Measurements from ENCODE around the gene ZBTB38. TPM values are rescaled to one million over a fixed set of nuclear protein-coding genes. Genes with fewer than 3 reads are reported as not detected.

Gene ZBTB38
- total RNA-seq, 1 experiment from 2014 or later, result 21.8 TPM

GRCh38 chr3:141321109-141321497 lies 47.2 kb upstream of the ZBTB38 start:
- TF ChIP-seq EZH2 (IDR thresholded peaks at IDR 0.05; ENCODE audit: low read depth) (no peak), CTCF (conservative IDR thresholded peaks at IDR 0.05) (no peak)
- peaks cover 6% of the 10 kb centered on the region for H3K4me1 ChIP-seq (replicated peaks; ENCODE audit: insufficient read depth)
- H3K79me2 ChIP-seq (ENCODE audit: low read depth), result no peaks in the 10 kb centered on the region
- DNase-seq, result no peak
- CTCF ChIA-PET, result no interaction called here
- no TSS peak for BruUV-seq (replicated peaks)
- no peak overlapping the region for H3K4me2 ChIP-seq
- no peaks in the 10 kb centered on the region for H3F3A ChIP-seq (ENCODE audit: insufficient read depth, low read depth)
- no peaks in the 10 kb centered on the region for H3K36me3 ChIP-seq (ENCODE audit: low read depth)
- H3K4me3 ChIP-seq, result no peak overlapping the region
- H3K9me2 ChIP-seq (ENCODE audit: insufficient read depth), result no peaks in the 10 kb centered on the region
- no peaks in the 10 kb centered on the region for H3K27me3 ChIP-seq (ENCODE audit: insufficient read depth, low read depth)
- POLR2A ChIA-PET (ENCODE audit: unreplicated experiment), result no interaction called here
- H4K20me1 ChIP-seq (ENCODE audit: insufficient read depth), result no peaks in the 10 kb centered on the region
- H3K9me3 ChIP-seq (ENCODE audit: insufficient read depth, low read depth), result no peaks in the 10 kb centered on the region; the same call in 1 of the 2 replicates
- intact Hi-C loops (cut with micrococcal nuclease; ENCODE audit: unreplicated experiment), result no loop called here
- H3K27ac ChIP-seq, result no peak overlapping the region
- H2AFZ ChIP-seq, result no peak overlapping the region

- no peak overlapping the region for H2AFZ ChIP-seq
- BruUV-seq (replicated peaks), result no TSS peak
- no peaks in the 10 kb centered on the region for H4K20me1 ChIP-seq (ENCODE audit: insufficient read depth)
- H3K36me3 ChIP-seq (ENCODE audit: low read depth), result no peaks in the 10 kb centered on the region
- no peak overlapping the region for H3K27ac ChIP-seq
- peaks cover 6% of the 10 kb centered on the region for H3K4me1 ChIP-seq (replicated peaks; ENCODE audit: insufficient read depth)
- no peak overlapping the region for H3K4me2 ChIP-seq
- CTCF ChIA-PET, result no interaction called here
- POLR2A ChIA-PET (ENCODE audit: unreplicated experiment), result interaction anchor here (0.7 kb wide), 1 partner anchor 9 kb away, joined by 6 read pairs; no protein-coding TSS in a partner anchor
- H3K9me3 ChIP-seq (ENCODE audit: insufficient read depth, low read depth), result no peaks in the 10 kb centered on the region; the same call in 1 of the 2 replicates
- no peaks in the 10 kb centered on the region for H3K9me2 ChIP-seq (ENCODE audit: insufficient read depth)
- intact Hi-C loops (cut with micrococcal nuclease; ENCODE audit: unreplicated experiment), result no loop called here
- no peaks in the 10 kb centered on the region for H3F3A ChIP-seq (ENCODE audit: insufficient read depth, low read depth)
- no peaks in the 10 kb centered on the region for H3K27me3 ChIP-seq (ENCODE audit: insufficient read depth, low read depth)
- DNase-seq, result no peak
- H3K79me2 ChIP-seq (ENCODE audit: low read depth), result no peaks in the 10 kb centered on the region
- H3K4me3 ChIP-seq, result no peak overlapping the region
- TF ChIP-seq CTCF (conservative IDR thresholded peaks at IDR 0.05), result no peak
- no peak for TF ChIP-seq EZH2 (IDR thresholded peaks at IDR 0.05; ENCODE audit: low read depth)
Observed at GRCh38 chr3:141323936-141324704, 44.2 kb upstream of the ZBTB38 start.

- intact Hi-C loops (cut with micrococcal nuclease; ENCODE audit: unreplicated experiment), result no loop called here
- Histone ChIP-seq H3K9me2 (ENCODE audit: insufficient read depth) (no peaks in the 10 kb centered on the region), H3K79me2 (ENCODE audit: low read depth) (no peaks in the 10 kb centered on the region), H3K9me3 (ENCODE audit: insufficient read depth, low read depth) (no peaks in the 10 kb centered on the region), H3K4me3 (no peak overlapping the region), H3F3A (ENCODE audit: insufficient read depth, low read depth) (peaks cover 2% of the 10 kb centered on the region; the same call in 1 of the 2 replicates), H3K27me3 (ENCODE audit: insufficient read depth, low read depth) (no peaks in the 10 kb centered on the region), H4K20me1 (ENCODE audit: insufficient read depth) (no peaks in the 10 kb centered on the region), H3K4me1 (replicated peaks; ENCODE audit: insufficient read depth) (peaks cover 9% of the 10 kb centered on the region), H3K27ac (no peak overlapping the region), H2AFZ (no peak overlapping the region), H3K36me3 (ENCODE audit: low read depth) (no peaks in the 10 kb centered on the region), H3K4me2 (no peak overlapping the region)
- POLR2A ChIA-PET (ENCODE audit: unreplicated experiment), result no interaction called here
- DNase-seq, result no peak
- CTCF ChIA-PET, result no interaction called here
- TF ChIP-seq EZH2 (IDR thresholded peaks at IDR 0.05; ENCODE audit: low read depth), result no peak
- no peak for TF ChIP-seq CTCF (conservative IDR thresholded peaks at IDR 0.05)
- no TSS peak for BruUV-seq (replicated peaks)
Observed at GRCh38 chr3:141326123-141326522, 42.2 kb upstream of the ZBTB38 start.
